Thyroid gland (tissue), 4 donors: ENCODE data around the gene UPK3B.
"Not testable (repeated sequence)": the region's sequence is repeated elsewhere in the genome, so short reads cannot be mapped to it uniquely, and the experiment has no call there.

Experiments used
- CTCF ChIP-seq, 6 experiments: fragments of 200-600 bp in 3 of 6; fragments of 450-650 bp in 3 of 6; sonication (generic) in 3 of 6; IDR thresholded peaks; one replicate each; pipeline ENCODE4 v1.5.1; 2016 to 2019; ENCODE audit warnings: antibody characterized with exemption in 6 of 6, mild to moderate bottlenecking in 2 of 6, inconsistent platforms in 1 of 6, moderate library complexity in 1 of 6
- POLR2A ChIP-seq, 2 donors: fragments of 450-650 bp; IDR thresholded peaks; one replicate each; pipeline ENCODE4 v1.6.1; 2017; ENCODE audit warnings: antibody characterized with exemption in 2 of 2, mild to moderate bottlenecking in 2 of 2, moderate library complexity in 1 of 2

GRCh38 chr7:76486618-76487017 is 23.7 kb upstream of the UPK3B start:
- not testable (repeated sequence) for TF ChIP-seq CTCF, POLR2A (IDR thresholded peaks at IDR 0.05)
